HG02759 (cell line): Measurements from ENCODE around the gene TRAK2.
"Not testable (repeated sequence)": the region's sequence is repeated elsewhere in the genome, so short reads cannot be mapped to it uniquely, and the experiment has no call there.

Experiments
- ATAC-seq: cut with Tn5 transposase; IDR thresholded peaks from one replicate; pipeline ENCODE4 v1.9.1; 2021; ENCODE audit warnings: mild to moderate bottlenecking, moderate library complexity; ENCODE audit not compliant: unreplicated experiment

TRAK2 gene, protein sequence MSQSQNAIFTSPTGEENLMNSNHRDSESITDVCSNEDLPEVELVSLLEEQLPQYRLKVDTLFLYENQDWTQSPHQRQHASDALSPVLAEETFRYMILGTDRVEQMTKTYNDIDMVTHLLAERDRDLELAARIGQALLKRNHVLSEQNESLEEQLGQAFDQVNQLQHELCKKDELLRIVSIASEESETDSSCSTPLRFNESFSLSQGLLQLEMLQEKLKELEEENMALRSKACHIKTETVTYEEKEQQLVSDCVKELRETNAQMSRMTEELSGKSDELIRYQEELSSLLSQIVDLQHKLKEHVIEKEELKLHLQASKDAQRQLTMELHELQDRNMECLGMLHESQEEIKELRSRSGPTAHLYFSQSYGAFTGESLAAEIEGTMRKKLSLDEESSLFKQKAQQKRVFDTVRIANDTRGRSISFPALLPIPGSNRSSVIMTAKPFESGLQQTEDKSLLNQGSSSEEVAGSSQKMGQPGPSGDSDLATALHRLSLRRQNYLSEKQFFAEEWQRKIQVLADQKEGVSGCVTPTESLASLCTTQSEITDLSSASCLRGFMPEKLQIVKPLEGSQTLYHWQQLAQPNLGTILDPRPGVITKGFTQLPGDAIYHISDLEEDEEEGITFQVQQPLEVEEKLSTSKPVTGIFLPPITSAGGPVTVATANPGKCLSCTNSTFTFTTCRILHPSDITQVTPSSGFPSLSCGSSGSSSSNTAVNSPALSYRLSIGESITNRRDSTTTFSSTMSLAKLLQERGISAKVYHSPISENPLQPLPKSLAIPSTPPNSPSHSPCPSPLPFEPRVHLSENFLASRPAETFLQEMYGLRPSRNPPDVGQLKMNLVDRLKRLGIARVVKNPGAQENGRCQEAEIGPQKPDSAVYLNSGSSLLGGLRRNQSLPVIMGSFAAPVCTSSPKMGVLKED

DNA sequence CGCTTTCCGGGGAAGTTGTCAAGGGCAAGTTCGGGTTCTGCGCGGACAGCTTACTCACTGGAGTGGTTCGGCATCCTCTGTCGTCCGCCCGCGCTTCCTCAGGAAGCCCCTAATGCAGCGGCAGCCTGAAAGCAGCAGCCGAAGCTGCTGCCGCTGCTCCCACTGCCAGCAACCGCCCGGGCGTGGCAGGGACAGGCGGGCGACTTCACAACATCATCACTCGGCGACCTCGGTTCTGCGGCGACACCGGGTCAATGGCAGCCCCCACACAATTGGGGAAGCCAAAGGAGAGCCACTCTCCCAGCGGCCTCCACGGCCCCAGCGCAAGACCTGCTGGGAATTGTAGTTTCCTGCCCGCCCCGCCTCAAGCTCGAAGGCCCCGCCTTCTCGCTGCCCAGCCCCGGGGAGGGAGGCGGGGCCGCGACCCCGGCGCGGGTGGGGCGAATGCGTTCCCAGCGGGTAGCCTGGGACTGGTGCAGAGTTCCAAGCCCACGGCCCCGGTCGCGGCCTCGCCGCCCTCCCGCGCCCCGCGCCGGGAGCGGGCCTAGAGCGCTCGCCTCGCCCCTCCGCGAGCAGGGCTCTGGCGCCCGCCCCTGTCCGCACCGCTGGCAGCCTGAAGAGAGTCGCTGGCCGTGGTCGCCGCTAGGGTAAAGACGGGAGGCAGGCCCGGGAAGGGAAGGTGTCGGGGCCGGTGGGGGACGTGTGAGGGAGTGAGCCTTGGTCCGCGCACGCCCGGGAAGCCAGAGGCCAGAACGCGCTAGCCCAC lies at the start of gene TRAK2, which contains the start of gene STRADB:
Gene TRAK2 (minus strand): TSS at position 167 of the 766 bp plus-strand sequence. CDS start 30,951 bp downstream, outside the sequence.
Gene STRADB (plus strand): TSS at position 449 of the 766 bp plus-strand sequence. CDS start 3,101 bp downstream, outside the sequence.
- ATAC-seq = peak; percentile 96

DNA sequence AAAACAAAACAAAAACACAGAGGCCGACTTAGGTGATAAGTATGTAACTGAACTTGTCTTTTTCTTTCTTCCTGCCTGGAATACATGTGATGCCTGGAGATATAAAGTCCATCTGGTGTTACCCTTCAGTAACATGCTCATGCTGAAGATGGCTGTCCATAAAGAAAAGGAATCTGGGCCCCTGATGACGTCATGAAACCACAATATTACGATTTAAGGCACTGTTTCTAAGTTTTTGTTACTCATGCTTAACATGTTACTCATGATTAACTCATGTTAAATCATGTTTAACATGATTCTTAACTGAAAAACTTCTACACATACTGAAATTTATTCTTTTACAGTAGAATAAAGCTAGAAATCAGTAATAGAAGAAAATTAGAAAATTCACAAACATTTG lies 49.3 kb upstream of the TRAK2 start:
- ATAC-seq = no peak

DNA sequence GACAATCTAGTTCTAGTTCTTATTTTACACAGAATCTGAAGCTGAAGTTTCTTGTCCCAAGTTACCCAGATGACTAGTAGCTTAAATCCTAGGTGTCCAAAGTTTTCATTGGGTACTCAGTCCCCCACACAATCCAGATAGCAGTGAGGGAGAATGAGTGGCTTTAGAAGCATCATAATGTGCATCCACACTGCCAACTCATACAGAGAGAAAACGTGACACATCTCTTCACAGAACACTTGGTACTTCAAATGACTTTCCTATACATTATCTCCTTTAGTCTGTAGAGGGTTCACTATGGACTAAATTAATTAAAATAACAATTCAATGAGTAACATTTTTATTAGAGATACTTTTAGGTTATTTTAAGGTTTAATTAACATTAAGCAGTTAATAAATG lies 45.5 kb upstream of the TRAK2 start:
- no peak for ATAC-seq

DNA sequence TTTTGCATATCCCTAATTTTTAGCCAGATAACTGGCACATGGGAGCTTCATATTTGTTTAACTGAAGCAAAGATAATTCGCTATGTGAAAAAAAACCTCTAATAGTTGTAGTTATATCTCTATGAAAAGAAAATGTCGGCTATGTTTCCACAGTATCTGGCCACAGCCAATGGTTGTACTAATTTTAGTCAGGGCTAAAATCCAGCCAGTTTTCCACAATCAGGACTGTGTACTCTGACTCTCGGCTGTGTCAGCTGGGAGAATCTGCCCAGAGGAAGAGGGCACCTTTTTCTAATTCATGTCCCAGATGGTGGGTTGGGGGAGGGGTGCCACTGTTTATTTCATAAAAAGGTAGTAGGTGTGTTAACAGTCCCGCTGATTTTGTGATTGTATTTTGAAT lies 39.0 kb upstream of the TRAK2 start:
- ATAC-seq = no peak

DNA sequence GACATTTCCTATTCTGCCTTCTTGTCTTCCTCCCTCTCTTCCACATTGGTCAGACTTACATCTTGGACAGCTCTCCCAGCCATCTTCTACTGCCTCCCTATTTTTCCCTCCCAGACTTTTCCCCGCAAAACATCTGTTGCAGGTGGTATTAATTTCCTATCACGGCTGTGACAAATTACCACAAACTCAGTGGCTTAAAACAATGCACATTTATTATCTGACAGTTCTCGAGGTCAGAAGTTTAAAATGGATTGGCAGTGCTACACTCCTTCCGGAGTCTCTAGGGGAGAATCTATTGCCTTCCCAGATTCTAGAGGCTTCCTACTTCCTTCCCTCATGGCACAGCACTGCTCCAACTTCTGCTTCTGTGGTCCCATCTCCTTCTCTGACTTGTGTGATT lies 33.5 kb upstream of the TRAK2 start:
- no peak for ATAC-seq

DNA sequence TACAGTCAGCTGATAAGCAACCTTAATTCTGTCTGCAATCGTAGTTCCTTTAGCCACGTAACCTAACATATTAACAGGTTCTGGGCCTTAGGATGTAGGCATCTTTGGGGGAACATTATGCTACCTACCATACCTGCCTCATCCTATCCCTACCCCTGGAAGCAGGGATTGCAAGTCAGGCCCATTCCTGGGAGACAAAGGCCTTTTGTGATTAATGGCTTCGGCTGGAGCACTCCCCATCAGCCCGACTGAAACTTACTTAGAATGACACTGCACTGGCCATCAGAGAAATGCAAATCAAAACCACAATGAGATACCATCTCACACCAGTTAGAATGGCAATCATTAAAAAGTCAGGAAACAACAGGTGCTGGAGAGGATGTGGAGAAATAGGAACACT lies 32.5 kb upstream of the TRAK2 start:
- not testable (repeated sequence) for ATAC-seq

DNA sequence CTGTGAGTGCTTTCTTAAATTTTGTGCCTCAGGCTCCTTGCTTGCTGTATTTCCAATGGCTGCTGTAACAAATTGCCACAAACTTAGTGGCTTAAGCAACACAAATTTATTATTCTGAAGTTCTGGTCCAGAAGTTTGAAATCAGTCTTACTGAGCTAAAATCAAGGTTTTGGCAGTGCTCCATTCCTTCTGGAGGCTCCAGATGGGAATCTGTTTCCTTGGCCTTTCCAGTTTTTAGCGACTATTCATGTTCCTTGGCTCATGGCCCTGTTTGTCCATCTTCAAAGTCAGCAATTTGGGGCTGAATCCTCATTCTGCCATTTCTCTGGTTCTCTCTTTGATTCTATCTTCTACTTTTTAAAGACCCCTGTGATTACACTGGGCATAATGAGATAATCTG lies 32.1 kb upstream of the TRAK2 start:
- ATAC-seq = no peak

DNA sequence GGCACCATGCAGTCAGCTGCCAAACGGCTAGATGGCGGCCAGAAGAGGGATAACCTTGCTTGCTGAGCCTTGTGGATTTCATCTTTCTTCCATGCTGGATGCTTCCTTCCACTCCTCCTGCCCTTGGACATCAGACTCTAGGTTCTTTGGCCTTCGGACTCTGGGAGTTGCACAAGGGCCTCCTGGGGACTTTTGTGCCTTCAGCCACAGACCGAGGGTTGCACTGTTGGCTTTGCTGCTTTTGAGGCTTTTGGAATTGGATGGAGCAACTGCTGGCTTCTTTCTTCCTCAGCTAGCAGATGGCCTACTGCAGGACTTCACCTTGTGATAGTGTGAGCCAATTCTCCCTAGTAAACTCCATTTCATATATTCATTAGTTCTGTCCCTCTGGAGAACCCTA lies 31.3 kb upstream of the TRAK2 start:
- ATAC-seq = no peak

DNA sequence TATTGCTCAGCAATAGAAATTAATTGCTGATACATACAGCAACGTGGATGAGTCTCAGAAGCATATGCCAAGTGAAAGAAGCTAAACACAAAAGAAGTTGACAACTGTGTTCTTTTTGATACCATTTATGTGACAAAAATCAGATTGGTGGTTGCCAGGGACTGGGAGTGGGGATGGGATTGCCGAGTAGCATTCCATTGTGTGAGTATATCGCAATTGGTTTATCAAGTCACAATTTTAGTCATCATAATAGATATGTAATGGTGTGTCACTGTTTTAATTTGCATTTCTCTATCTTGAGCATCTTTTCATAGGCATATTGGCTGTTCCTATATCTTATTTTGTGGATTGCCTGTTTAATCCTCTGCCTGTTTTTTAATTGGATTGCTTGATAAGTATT lies 21.2 kb upstream of the TRAK2 start:
- ATAC-seq = no peak

DNA sequence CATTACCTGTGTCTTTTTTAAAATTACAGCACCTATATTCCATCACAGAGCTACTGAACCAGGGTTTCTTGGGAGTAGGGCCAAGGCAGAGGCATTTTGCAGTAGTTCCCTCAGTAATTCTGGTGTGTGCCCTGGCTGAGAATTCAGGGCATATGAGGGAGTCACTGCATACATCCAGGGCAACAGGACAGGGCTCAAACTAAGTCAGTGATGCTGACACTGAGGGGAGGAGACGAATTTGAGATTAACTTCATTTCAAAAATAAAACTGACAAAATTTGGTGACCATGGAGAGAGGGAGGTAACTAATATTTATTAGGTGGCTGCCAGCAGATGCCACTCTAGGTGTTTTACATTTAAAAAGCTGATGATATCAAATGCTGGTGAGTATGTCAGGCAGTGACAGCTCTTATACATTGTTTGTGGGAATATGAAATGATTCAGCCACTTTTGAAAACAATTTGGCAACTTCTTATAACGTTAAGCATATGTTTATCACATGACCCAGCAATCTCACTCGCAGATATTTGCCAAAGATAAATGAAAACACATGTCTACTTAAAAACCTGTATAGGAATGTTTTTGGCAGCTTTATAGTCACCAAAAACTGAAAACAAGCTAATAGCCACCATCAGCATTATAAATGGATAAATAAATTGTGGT lies 20.6 kb upstream of the TRAK2 start:
- ATAC-seq = no peak

DNA sequence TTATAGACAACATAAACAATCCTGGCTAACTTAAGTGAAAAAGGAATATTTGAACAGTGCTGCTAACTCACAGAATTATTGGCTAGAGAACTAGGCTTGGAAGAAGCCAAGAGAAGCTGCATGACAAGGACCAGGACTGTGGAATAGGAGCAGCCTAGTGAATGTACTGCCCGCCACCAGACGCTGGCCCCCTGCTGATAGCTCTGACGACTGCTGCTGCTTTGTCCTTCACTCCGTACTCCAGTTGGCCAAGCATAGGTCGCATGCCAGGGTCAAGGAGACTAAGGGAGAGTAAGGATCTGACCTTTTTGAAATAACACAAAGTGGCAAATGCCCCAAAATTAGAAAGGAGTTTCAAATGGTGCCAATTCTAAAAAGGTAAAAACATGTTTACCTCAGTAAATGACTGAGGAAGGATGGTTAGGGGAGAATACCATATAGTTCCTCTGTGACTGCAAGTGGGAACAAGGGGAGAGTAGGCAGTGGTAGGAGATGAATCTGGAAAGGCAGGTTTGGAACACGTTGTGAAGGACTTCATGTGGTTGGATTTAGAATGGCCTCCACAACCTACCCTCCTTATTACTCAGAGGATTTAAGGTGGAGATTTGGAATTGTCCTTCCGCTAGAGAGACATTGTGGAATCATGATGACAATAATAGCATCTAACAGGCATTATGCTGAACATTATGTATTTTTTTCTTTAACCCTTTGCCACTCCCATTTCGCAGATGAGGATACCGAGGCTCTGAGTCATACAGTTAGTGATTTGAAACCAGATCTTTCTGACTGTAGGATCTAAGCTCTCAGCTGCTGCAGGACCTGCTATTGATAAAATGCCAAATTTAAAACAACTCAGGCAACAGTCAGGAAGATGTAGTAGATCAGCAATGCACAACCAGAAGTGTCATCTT lies 19.8 kb upstream of the TRAK2 start:
- no peak for ATAC-seq

DNA sequence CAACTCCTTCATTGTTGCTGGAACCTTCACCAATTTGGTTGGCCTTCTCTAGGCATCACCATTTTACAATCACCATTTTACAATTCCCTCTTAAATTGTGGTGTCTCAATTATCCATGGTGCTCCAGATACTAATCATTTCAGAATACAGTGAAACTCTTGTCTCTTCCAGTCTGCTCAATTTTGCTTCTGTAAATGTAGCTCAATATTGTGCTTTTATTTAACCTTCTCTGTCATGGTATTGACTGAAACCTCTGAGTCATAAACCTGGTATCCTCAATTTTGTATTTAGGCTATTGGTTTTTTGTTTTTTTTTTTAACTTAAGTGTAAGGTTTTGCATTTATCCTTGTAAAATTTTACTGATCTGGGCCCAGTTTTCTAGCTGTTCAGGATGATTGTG lies 16.4 kb upstream of the TRAK2 start:
- ATAC-seq = no peak

DNA sequence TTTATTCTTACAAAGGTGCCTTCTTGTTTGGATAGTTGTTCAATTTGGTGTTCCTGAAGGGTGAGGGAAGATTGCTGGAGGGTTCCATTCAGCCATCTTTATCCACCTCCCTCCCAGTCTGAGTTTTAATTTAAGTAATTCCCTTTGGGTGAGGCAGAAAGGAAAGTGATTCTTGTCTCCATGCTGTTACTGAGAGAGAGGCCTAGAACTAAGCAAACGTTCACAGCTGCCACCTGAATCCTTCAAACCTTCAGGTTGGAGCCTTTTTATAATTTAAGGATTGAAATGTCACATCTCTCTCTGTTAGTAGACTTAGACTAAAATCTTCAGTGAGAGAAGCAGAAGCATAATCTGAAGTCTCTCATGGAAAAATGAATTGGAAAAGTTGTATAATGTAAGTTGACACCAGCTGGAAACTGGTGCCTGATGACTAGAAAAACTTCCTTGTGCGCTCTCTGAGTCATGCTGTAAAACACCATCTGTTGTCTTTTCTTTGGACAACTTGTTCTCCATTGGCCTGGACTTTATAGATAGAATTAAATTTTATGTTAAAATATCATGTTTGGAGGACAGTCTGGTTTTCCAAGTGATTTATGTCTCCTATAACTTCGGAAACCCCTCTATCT lies 14.9 kb upstream of the TRAK2 start:
- no peak for ATAC-seq

DNA sequence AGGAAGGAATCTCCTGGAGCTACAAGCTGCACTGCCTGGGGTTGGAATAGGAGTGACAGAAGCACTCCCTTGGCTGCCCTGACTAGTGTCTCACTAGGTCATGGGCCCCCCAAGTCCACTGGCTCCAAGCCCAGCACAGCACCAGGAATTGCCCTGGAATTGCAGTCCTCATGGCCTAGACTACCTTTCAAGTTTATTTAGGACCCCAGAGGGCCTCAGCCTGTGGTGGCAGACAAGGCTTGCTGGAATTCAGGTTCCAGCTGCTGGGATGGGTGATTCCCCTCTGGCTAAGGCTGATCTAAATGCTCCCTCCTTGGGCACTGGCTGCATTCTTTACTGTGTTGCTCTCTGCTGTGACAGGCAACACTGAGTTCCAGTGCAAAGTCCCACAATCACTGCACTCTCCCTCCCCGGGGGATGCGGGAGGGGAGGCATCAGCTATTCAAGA lies 14.3 kb upstream of the TRAK2 start:
- no peak for ATAC-seq

DNA sequence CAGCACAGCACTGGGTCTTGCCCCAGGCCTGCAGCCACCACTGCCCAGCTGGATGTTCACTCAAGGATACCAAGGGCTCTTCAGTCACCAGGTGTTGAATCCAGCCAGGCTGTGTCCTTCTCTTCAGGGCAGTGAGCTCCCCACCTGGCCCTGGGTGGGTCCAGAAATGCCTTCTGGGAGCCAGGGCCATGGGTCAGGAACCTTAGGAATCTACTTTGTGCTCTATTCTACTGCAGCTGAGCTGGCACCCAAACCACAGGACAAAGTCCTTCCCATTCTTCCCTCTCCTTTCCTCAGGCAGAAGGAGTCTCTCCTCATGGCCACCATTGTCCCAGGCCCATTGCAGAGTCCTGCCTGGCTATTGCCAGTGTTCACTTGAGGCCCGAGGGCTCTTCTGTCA lies 13.3 kb upstream of the TRAK2 start:
- ATAC-seq = no peak

DNA sequence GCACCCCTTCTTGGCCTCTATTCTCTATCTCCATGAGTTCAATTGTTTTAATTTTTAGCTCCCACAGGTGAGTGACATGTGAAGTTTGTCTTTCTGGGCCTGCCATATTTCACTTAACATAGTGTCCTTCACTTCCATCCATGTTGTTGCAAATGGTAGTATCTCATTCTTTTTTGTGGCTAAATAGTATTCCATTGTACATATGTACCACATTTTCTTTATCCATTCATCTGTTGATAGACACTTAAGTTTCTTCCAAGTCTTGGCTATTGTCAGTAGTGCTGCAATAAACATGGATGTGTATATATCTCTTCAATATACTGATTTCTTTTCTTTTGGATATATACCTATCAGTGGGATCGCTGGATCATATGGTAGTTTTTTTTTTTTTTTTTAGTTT lies 9.3 kb upstream of the TRAK2 start:
- no peak for ATAC-seq

DNA sequence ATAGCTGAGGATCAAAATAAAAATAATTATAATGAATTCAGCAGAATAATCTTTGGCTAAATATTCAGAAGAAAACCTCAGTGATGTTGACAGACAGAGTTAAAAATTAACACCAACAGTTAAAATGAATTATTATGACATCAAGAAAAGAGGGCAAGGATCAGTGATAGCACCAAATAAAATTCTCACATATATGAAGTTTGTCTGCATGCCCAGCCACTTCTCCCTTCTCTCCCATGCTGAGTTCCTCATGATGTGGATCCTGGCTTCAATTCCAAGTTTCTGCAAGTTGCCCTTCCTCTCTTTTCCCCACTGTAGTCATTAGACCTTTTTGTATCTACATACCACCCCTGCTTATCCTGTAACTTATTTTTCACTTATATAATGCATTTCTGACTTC lies 7.1 kb upstream of the TRAK2 start:
- no peak for ATAC-seq

DNA sequence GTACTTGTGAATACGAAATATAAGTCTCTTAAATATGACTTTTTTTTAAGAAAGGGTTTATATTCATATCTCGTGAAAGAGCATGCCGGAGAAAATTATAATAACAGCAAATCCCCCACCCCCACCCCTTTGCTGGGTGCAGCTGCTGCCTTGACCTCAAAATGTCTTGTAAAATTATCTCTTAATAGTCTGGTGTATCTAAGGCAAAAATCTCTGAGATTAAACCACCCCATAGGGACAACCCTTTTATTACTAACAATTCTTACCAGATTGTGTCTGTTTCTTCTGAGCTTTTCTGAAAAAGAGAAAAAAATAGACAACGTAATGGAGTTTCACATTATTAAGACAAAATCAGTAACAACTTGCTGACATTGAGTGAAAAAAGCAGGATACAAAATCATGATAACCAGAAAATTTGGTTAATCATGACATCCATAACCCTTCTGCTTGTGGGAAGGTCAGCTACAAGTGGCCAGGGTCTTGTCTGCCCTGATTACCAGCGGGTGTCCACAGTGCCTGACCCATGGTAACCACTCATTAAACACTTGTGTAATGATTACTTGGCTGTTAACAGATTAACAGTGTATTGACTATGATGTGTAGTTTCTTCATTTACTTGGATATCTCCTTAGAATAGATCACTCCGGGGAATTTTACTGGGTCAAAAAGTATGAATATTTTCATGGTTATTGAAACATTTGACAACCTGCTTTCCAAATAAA lies 1.8 kb upstream of the TRAK2 start:
- ATAC-seq = no peak
